ELR (cell line): ENCODE measurements around the gene PLCB2.

Experiments
- DNase-seq: peaks from one replicate; pipeline ENCODE4 v3.0.0-alpha.2; 2015; ENCODE audit warnings: low read depth

The PLCB2 gene

GRCh38 chr15:40342416-40343320 lies 34.9 kb upstream of the PLCB2 start:
- DNase-seq: peak; percentile 88

GRCh38 chr15:40340740-40341400 lies 33.1 kb upstream of the PLCB2 start, which contains the start of gene CCDC9B:
Gene CCDC9B (minus strand): TSS chr15:40340939. CDS start chr15:40340819, 120 bp downstream.
- peak; percentile 90 for DNase-seq

- DNase-seq: peak; percentile 65
Observed at GRCh38 chr15:40340038-40340739, 32.5 kb upstream of the PLCB2 start.

GRCh38 chr15:40339621-40339945 lies 31.8 kb upstream of the PLCB2 start:
- peak; percentile 45 for DNase-seq

- peak; percentile 99 for DNase-seq
Observed at GRCh38 chr15:40338921-40339620, 31.3 kb upstream of the PLCB2 start.

GRCh38 chr15:40338041-40338657 lies 30.4 kb upstream of the PLCB2 start:
- DNase-seq: peak; percentile 82

- no peak for DNase-seq
Observed at GRCh38 chr15:40337597-40337996, 29.9 kb upstream of the PLCB2 start.

- DNase-seq: no peak
Observed at GRCh38 chr15:40336744-40337122, 29.0 kb upstream of the PLCB2 start.

GRCh38 chr15:40335938-40336743 lies 28.4 kb upstream of the PLCB2 start:
- DNase-seq: no peak

- DNase-seq: no peak
Observed at GRCh38 chr15:40334941-40335795, 27.4 kb upstream of the PLCB2 start.

- DNase-seq: no peak
Observed at GRCh38 chr15:40334541-40334940, 26.8 kb upstream of the PLCB2 start.

GRCh38 chr15:40333922-40334492 lies 26.3 kb upstream of the PLCB2 start:
- DNase-seq: no peak

- no peak for DNase-seq
Observed at GRCh38 chr15:40332113-40332781, 24.5 kb upstream of the PLCB2 start.

- no peak for DNase-seq
Observed at GRCh38 chr15:40331637-40332036, 23.9 kb upstream of the PLCB2 start.

GRCh38 chr15:40331026-40331425 lies 23.3 kb upstream of the PLCB2 start:
- no peak for DNase-seq

GRCh38 chr15:40330368-40330836 lies 22.7 kb upstream of the PLCB2 start:
- no peak for DNase-seq

GRCh38 chr15:40329804-40330203 lies 22.1 kb upstream of the PLCB2 start:
- DNase-seq: no peak

GRCh38 chr15:40328751-40329150 lies 21.0 kb upstream of the PLCB2 start:
- no peak for DNase-seq

GRCh38 chr15:40328176-40328575 lies 20.4 kb upstream of the PLCB2 start:
- no peak for DNase-seq
